HUES6 (cell line): ENCODE results near the gene HIVEP1.

Source experiments
- H3K27ac ChIP-seq: 2 replicates; pipeline ENCODE4 v1.7.0; 2013; ENCODE audit warnings: low read depth, mild to moderate bottlenecking, low read length, inconsistent platforms
- H3K27me3 ChIP-seq: 2 replicates; pipeline ENCODE4 v1.6.1; 2013; ENCODE audit warnings: low read length; ENCODE audit not compliant: control insufficient read depth, insufficient read depth
- H3K36me3 ChIP-seq: 2 replicates; pipeline ENCODE4 v1.6.1; 2013; ENCODE audit warnings: low read length; ENCODE audit not compliant: control insufficient read depth, insufficient read depth
- H3K4me1 ChIP-seq: 2 replicates; pipeline ENCODE4 v1.6.1; 2013; ENCODE audit warnings: low read length; ENCODE audit not compliant: control insufficient read depth, insufficient read depth
- H3K4me3 ChIP-seq: 2 replicates; pipeline ENCODE4 v1.5.1; 2013; ENCODE audit warnings: low read depth, low read length
- H3K9ac ChIP-seq: one replicate; pipeline ENCODE4 v1.6.1; 2013; ENCODE audit warnings: mild to moderate bottlenecking, low read length
- H3K9me3 ChIP-seq: 2 replicates; pipeline ENCODE4 v1.6.1; 2013; ENCODE audit warnings: low read depth, low read length; ENCODE audit not compliant: control insufficient read depth, insufficient read depth

HIVEP1 gene

GRCh38 chr6:12162213-12162612 lies 150.1 kb downstream of the HIVEP1 start:
- H3K27ac ChIP-seq: no peak overlapping the region
- no peaks in the 10 kb centered on the region for H3K9me3 ChIP-seq
- no peaks in the 10 kb centered on the region for H3K4me1 ChIP-seq
- H3K27me3 ChIP-seq: no peaks in the 10 kb centered on the region
- H3K36me3 ChIP-seq: peaks cover 26% of the 10 kb centered on the region
- no peak overlapping the region for H3K9ac ChIP-seq
- H3K4me3 ChIP-seq: no peak overlapping the region

- H3K4me1 ChIP-seq: no peaks in the 10 kb centered on the region
- H3K27ac ChIP-seq: no peak overlapping the region
- H3K36me3 ChIP-seq: peaks cover 26% of the 10 kb centered on the region
- no peak overlapping the region for H3K9ac ChIP-seq
- no peaks in the 10 kb centered on the region for H3K27me3 ChIP-seq
- H3K9me3 ChIP-seq: no peaks in the 10 kb centered on the region
- H3K4me3 ChIP-seq: no peak overlapping the region
Measured at GRCh38 chr6:12163149-12163548, 151.0 kb downstream of the HIVEP1 start.

GRCh38 chr6:12163744-12164507 lies 151.8 kb downstream of the HIVEP1 start:
- Histone ChIP-seq H3K9me3 (no peaks in the 10 kb centered on the region), H3K9ac (no peak overlapping the region), H3K4me1 (no peaks in the 10 kb centered on the region), H3K27me3 (no peaks in the 10 kb centered on the region), H3K27ac (no peak overlapping the region), H3K36me3 (peaks cover 26% of the 10 kb centered on the region), H3K4me3 (no peak overlapping the region)

- Histone ChIP-seq H3K9ac (no peak overlapping the region), H3K36me3 (peaks cover 26% of the 10 kb centered on the region), H3K4me1 (no peaks in the 10 kb centered on the region), H3K9me3 (no peaks in the 10 kb centered on the region), H3K4me3 (no peak overlapping the region), H3K27ac (no peak overlapping the region), H3K27me3 (no peaks in the 10 kb centered on the region)
Measured at GRCh38 chr6:12164508-12164770, 152.3 kb downstream of the HIVEP1 start.

GRCh38 chr6:12165297-12165696 lies 153.2 kb downstream of the HIVEP1 start:
- no peak overlapping the region for H3K9ac ChIP-seq
- H3K27me3 ChIP-seq: no peaks in the 10 kb centered on the region
- no peaks in the 10 kb centered on the region; the same call in 1 of the 2 replicates for H3K4me1 ChIP-seq
- H3K36me3 ChIP-seq: peaks cover 26% of the 10 kb centered on the region
- H3K27ac ChIP-seq: no peak overlapping the region
- no peak overlapping the region for H3K4me3 ChIP-seq
- H3K9me3 ChIP-seq: no peaks in the 10 kb centered on the region

GRCh38 chr6:12165722-12166280 lies 153.7 kb downstream of the HIVEP1 start:
- Histone ChIP-seq H3K27me3 (no peaks in the 10 kb centered on the region), H3K4me3 (no peak overlapping the region), H3K36me3 (peaks cover 26% of the 10 kb centered on the region), H3K4me1 (peaks cover 5% of the 10 kb centered on the region), H3K9me3 (no peaks in the 10 kb centered on the region), H3K9ac (no peak overlapping the region), H3K27ac (no peak overlapping the region)

GRCh38 chr6:12169377-12169776 lies 157.3 kb downstream of the HIVEP1 start:
- Histone ChIP-seq H3K36me3 (peaks cover 1% of the 10 kb centered on the region), H3K9me3 (no peaks in the 10 kb centered on the region), H3K27me3 (no peaks in the 10 kb centered on the region), H3K27ac (no peak overlapping the region), H3K9ac (no peak overlapping the region), H3K4me3 (no peak overlapping the region), H3K4me1 (peaks cover 15% of the 10 kb centered on the region)

- H3K27ac ChIP-seq: no peak overlapping the region
- no peak overlapping the region for H3K9ac ChIP-seq
- H3K27me3 ChIP-seq: no peaks in the 10 kb centered on the region
- no peaks in the 10 kb centered on the region for H3K36me3 ChIP-seq
- H3K4me3 ChIP-seq: no peak overlapping the region
- H3K4me1 ChIP-seq: peaks cover 21% of the 10 kb centered on the region
- H3K9me3 ChIP-seq: no peaks in the 10 kb centered on the region
Measured at GRCh38 chr6:12170351-12171092, 158.4 kb downstream of the HIVEP1 start.

- H3K4me1 ChIP-seq: peaks cover 21% of the 10 kb centered on the region
- H3K9me3 ChIP-seq: no peaks in the 10 kb centered on the region
- no peaks in the 10 kb centered on the region for H3K27me3 ChIP-seq
- no peak overlapping the region for H3K9ac ChIP-seq
- H3K36me3 ChIP-seq: no peaks in the 10 kb centered on the region
- H3K27ac ChIP-seq: no peak overlapping the region
- no peak overlapping the region for H3K4me3 ChIP-seq
Measured at GRCh38 chr6:12171717-12172116, 159.6 kb downstream of the HIVEP1 start.

GRCh38 chr6:12172572-12172971 lies 160.5 kb downstream of the HIVEP1 start:
- H3K27me3 ChIP-seq: no peaks in the 10 kb centered on the region
- no peak overlapping the region for H3K9ac ChIP-seq
- peaks cover 21% of the 10 kb centered on the region for H3K4me1 ChIP-seq
- no peak overlapping the region for H3K4me3 ChIP-seq
- no peaks in the 10 kb centered on the region for H3K9me3 ChIP-seq
- H3K27ac ChIP-seq: no peak overlapping the region
- H3K36me3 ChIP-seq: no peaks in the 10 kb centered on the region

- Histone ChIP-seq H3K4me3 (no peak overlapping the region), H3K9me3 (no peaks in the 10 kb centered on the region), H3K9ac (no peak overlapping the region), H3K36me3 (no peaks in the 10 kb centered on the region), H3K27ac (no peak overlapping the region), H3K27me3 (no peaks in the 10 kb centered on the region), H3K4me1 (peaks cover 21% of the 10 kb centered on the region)
Measured at GRCh38 chr6:12173181-12173580, 161.1 kb downstream of the HIVEP1 start.
